HG03108 (cell line): ENCODE measurements around the gene RBM38.

ENCODE experiments used
- ATAC-seq: cut with Tn5 transposase; IDR thresholded peaks from one replicate; pipeline ENCODE4 v1.9.1; 2021; ENCODE audit warnings: moderate library complexity; ENCODE audit not compliant: unreplicated experiment

Gene RBM38

DNA sequence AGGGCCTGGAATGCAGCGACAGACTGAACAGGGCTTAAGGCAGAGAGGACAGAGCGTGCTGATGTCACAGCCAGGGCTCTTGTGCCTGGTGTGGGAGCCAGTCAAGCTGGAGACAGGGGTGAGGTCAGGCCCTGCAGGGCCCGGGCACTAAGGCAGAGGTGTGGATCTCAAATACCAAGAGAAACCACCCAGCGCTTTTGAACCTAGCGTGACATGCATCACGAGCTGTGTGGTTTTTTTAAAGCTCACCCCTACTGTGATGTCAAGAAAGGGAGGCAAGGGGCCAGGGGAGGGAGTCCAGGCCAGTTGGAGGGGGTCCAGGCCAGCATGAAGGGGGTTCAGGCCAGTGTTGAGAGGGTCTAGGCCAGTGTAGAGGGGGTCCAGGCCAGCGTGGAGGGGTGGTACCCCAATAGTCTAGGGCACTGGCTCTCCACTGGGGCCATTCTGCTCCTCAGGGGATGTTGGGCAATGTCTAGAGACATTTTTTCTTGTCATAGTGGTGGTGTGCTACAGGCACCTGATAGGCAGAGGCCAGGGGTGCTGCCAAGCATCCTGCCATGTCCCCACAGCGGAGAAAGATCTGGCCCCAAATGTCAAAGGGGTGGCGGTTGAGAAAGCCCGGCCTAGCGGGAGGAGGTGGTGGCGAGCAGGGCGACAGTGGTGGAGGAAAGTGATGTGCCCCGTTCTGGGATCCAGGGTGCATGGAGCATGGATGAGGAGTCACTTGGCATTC is 42.6 kb downstream of the RBM38 start:
- no peak for ATAC-seq

DNA sequence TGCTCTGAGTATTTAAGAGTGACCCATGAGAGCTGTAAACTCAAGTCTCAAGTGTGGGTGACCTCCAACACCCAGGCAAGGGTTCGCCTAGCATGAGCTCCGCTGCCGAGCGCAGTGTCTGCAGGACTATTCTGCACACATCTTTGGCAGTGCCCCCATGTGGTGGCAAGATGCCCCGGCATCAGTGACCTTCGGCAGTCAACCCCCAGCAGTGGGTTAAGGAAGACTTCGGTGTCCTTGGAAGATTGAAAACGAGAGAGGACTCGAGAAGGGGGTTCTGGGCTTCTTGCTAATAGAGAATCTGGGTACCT is 43.1 kb downstream of the RBM38 start:
- ATAC-seq: no peak

DNA sequence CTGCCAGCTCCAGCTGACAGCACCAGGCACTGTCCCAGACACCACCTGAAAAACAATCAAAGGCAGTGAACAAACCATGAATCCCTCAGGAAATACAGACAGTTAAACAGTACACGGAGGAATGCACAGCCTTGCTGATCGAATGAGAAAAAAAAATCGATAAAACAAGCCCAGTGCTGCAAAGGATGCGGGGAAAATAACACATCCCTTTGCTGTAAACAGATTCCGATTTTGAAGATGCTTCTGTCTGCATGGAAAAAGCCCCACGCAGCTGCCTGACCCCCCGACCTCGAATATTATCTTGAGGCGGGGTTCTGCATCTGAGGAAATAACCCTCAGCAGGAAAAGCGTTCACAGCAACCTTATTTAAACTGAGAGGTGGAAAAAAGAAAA is 43.9 kb downstream of the RBM38 start:
- ATAC-seq: no peak

DNA sequence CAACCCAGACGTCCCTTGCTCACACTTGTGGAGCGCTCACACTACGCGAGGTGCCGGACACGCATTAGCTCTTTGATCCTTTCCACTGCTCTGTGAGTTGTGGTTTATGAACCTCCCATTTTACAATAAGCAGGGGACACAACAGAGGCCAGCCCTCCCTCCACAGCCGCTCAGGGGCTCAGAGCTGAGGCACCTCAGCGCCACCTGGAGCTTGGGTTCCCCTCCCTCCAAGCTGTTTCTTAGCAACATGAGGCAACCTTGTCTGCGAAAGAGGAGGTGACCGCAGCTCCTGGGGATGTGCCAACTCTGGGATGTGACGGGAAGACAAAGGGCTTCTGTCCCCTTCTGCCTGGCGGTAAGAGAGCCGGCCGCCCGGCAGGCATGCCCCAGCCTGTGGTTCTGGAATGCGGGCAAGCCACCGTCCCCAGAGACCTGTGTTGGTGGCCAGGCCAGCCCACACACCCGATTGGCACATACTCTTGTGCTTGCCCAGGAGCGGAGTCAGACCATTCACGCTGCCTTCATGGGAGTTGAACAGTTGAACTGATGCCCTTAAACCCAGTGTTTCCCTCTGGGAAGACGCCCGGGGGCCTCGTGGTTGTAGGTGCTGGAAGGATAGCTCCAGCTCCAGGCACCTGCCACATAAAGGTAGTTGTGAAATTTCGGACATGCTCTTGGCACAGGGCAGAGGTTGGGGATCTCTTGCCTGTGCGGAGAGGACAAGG is 44.5 kb downstream of the RBM38 start:
- ATAC-seq: no peak

DNA sequence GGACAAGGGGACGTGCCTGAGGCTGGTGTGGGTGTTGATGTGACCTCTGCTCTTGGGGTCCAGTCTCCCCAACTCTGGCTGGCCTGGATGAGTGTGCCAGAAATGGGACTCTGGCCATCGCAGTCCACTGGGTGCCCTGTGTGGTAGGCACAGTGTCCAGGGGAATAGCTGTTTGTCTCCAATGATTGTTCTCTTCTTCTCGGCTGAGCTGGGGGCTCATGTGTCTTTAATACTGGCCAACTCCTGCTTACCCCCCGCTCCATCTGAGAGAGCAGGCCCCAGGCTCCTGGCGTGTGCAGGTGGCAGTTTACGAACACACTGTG is 45.0 kb downstream of the RBM38 start:
- no peak for ATAC-seq

DNA sequence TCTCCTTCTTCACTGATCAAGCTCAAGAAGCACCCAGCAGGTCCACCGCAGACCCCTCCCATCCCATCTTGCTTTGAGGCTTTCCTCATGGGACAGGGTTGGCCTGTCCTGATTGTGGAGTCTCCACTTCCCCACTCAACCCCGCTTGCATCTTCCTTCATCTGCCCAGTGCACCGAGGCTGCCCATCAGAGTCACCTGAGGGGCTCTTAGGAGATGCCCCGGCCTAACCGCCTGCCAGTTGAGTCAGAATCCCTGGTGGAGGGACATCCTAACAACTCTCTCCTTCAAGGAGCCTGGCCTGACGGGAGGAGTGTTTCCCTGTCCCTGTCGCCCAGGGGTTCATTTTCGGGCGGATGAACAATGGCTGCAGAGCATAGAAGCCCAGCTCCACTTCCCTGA is 46.1 kb downstream of the RBM38 start:
- ATAC-seq: no peak

DNA sequence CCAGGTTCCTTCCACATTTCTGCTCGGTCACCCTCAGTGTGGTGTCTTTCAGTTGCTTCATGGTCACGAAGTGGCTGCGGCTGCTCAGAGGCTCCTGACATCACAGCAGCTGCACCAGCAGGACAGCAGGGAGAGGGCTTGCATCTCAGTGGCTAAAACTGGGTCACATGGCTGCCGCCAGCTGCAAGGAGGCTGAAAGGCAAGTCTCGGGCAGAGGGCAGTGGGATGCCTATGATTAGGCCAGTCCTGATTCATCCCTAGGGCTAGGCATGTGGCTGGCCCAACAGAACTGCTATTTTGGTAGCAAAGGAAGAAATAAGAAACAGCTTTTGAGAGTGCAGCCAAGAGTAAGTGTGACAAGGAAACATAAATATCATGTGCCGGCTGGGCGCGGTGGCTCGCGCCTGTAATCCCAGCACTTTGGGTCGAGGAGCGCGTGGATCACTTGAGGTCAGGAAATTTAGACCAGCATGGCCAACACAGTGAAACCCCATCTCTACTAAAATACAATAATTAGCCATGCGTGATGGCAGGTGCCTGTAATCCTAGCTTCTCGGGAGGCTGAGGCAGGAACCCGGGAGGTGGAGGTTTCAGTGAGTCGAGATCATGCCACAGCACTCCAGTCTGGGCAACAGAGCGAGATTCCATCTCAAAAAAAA is 46.6 kb downstream of the RBM38 start:
- no peak for ATAC-seq

DNA sequence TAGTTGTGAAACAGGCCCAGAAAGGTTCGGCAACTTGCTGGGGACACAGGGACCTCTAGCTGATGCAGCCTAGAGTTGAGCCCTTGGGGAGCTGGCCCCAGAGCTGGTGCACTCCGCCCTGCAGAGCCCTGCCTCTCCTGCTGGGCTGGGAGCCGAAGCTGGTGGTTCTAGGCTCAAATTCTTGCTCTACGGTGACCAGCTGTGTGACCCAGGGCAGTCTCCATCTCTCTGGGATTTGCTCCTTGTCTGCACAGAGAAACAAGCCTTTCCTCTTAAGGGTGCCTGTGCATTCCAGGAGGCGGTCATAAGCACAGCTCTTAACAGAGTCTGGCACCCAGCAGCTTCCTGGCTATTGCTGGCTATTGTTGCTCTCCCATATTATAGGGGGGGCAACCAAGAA is 47.4 kb downstream of the RBM38 start:
- ATAC-seq: no peak

DNA sequence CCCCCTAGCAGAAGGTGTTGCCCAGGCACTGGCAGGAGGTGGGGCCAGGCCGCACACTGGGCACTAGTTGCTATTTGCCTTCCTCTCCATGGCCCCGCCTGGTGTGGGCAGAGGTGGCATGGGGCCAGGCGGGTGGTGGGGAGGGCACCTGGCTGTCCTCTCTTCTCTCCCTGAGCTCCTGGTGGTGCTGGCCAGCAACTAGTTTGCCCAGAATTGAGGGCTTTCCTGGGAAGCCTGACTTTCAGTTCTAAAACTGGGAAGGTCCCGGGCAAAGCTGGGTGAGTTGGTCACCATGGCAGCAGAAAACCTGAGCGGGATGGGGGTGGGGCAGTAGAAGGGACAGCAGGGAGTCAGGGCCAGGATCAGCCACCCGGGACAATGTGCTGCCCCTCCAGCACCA is 48.2 kb downstream of the RBM38 start:
- ATAC-seq: no peak

DNA sequence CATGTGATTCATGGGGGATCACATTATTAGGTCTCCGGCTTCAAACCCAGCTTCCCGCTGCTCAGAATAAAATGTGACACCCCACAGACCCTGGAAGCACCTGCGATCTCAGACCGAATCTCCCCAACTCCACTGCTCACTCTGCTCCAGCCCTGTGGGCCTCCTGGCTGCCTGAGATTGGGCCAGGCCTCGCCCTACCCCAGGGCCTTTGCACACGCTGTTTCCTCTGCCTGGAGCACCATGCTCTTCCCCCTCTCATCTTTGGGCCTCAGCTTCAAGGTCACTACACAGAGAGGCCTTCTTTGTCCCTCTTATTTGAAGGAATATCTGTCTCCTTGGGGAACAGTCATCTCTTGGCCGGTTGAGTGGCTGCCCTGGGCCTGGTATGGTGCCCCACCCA is 48.8 kb downstream of the RBM38 start:
- ATAC-seq: no peak

DNA sequence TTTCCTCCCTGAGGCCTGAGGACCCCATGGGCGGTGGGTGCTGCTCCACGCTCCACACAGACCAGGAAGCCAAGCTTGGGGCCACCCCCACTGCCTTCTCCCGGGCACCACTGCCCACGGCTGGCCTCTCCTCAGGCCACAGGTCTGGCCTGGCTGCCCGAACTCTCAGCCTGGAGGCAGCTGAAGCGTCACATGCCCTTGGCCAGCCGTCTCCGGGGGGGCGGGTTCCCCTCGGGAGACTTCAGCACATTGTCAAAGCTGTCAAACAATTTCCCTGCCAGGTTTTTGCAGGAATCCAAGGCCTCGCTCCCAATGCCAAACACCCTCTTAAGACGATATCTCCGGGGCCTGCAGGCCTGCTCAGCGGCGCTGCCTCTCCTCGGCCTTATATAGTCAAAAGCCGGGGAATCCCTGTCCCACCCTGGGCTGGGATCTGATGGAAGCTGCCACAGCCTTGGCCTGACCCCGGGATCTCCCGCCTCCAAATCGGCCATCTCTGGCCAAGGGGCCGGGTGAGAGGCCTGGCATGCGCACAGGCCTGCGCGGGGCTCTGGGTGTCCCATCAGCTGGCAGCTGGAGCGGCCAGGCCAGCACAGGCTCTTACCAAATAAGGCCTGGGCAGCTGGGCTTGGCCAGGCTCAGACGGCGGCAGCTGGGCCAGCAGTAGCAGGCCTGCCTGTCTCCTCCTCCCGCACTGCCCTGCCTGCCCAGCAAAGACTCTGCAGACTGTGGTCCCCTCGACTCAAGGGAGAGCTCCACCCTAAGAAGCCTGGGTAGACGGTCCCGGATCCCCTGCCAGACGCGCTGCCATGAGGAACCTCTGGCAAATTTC is 49.7 kb downstream of the RBM38 start:
- ATAC-seq: no peak

DNA sequence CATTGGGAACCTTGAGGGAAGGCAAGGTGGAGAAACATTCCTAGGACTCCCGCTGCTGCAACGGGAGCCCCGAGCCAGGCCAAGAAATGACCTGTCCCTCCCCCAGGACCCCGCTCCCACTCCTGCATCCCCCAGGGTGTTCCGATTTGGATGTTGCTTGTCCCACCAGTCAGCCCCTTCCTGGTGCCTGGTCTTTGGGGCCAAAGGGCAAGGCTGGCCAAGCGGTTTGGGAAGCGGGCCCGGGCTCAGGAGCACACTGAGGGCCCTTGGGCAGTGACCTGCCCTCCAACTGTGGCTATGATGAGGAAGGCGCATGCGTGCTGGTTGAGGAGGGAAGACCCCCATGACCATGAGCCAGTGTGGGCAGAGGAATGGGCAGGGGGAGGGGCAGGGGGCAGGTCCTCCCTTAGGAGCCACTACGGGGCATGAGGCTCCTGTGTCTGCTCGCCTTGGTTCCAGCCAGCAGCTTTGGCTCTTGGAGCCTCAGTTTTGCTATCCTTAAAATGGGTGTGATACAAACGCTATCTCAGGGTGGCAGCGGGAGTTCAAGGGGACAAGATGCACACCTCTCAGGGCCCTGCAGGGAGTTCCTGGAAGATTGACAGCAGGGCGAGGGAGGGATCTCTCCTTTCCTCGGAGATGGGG is 50.4 kb downstream of the RBM38 start:
- ATAC-seq: no peak

DNA sequence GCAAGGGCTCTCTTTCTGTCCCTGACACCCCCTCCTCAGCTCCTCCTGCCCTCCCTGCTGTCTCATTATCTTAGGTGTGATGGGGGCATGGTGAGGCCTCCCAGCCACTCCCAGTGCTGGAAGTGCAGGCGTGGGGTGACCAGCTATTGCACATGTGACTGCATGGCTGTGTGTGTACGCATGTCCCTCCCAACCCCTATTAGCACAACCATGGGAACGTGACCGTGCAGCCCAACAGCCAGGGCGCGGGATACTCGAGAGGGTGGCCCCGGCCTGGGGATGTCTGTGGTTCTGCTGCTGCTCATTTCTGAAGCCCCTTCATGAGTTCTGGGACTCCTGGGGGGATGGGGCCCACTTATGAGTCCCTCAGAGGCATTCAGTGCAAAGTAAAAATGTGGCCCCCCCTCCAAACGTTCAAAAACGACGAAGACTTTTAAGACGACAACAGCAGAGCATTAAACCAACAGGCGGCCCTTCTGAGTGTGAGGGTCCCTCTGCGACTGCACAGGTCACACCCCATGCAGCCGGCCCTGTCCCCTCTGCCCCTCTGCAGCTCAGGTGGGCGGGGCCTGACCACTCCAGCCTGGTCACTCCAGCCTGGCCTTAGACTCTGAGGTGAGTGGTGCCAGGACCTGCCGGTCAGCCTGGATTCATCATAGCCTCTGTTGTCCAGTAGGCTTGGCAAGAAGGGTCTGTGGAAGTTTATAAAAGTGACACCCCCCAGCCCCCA is 51.1 kb downstream of the RBM38 start:
- ATAC-seq: no peak

DNA sequence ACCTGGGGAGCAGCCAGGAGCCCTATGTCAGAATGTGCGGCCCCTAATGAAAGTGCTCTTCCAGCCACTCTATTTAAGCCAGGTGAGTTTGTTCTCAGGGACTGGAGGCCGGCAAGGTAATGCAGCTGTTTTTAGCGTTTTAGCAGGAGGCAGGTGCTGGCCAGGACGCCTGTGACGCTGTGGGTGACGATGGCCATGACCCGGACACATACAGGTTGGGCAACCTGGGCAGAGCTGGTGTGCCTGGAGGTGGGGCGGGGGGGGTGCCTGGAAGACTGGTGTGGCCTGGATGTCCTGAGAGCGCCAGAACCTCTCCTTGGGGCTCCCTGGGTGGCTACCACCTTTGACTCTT is 51.7 kb downstream of the RBM38 start:
- no peak for ATAC-seq

DNA sequence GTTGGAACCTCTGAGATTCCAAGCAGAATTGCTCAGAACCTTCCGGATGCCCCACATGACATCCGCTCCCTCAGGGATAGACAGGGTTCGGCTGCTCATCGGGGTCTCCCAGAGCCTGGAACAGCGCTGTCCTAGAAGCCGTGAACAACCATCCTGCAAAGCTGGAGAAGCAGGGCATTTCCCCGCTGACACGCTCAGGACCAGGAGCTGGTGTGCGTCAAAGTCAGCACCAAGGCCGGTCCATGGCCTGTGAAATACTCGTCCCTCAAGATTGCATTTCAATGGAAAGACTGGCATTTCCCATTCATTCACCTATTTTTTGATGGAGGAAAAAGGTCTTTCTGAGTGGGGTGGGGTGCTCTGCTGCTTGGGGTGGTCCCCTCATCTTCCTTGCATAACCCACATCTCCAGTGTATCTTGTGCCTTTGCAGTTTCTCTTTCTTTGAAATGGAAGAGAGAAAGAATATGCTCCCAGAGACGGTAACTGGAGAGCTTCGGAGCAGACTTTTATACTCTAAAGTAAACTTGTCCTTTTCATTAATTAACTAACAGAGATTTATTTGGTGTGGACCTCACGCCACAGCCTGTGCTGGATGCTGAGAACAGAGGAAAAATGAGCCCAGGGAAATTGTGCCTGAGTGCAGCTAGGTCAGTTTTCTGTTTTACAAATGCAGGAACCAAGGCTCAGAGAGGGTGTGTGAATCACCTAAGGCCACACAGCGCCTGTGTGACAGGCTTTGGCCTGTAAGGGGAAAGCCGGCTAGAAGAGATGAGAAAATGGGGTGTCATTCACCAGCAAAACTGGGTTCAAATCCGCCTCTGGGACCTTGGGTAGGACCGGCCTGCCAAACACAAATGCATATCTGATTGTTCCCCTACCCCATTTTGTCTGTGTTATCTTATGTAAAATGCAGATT is 52.4 kb downstream of the RBM38 start:
- ATAC-seq: no peak

DNA sequence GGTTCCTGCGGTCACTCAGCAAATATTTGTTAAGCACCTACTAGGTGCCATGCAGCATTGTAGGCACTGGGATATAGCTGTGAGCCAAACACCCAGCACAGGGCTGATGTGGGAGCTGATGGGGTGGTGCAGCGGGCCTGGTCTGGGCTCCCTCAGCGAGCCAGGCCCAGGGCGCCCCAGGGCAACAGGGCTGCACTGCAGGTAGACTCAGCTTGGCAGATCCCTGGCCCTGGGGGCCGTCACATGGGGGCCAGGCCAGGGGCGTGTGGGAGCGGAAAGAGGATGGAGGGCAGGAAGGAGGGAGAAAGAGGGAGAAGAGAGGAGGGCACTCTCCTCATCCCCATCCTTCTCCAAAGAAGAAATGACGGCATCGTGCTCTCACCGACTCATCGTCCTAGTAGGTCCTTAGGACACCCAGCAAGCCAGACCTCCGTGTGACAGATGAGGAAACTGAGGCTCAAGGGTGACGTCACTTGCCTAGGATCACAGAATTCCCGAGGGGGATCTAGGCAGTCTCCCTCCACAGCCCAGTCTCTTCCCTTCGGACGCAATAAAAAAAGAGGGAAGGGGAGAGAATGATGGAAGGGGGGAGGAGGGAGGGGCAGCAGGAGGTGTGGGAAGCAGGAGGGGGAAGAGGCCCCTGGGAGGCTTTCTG is 53.3 kb downstream of the RBM38 start:
- no peak for ATAC-seq

DNA sequence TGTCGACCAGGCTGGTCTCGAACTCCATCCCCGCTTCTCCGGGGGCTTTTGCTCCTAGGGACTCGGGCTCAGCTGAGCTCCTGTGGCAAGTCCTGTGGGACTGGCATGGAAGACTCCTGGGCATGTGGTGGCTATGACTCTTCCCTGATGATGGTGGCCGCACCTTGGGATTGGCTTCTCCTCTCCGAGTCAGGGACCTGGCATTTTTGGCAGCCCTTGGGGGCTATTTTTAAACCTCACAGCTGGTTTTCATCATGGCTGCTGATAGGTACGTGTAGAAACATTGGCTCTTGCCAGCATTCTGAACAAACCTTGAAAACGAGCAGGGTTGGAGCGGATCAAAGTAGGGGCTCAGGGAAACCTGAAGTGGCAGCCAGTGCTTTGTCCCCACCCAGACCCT is 54.1 kb downstream of the RBM38 start:
- no peak for ATAC-seq

DNA sequence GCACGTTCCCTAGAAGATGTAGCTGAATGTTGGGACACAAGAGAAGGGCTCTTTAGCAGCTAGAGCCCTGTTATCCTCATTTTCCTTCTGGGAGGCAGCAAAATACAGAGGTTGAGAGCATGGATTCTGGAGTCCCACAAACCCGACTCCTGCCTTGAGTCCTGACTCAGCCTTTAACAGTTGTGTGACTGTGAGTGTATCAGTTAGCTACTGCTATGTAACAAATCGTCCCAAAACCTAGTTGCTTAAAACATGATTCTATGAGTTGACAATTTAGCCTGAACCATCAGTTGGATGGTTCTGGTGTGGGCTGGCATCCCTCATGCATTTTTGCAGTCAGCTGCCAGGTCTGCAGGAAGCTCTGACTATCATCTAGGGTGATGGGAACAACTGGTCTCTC is 54.6 kb downstream of the RBM38 start:
- ATAC-seq: no peak

DNA sequence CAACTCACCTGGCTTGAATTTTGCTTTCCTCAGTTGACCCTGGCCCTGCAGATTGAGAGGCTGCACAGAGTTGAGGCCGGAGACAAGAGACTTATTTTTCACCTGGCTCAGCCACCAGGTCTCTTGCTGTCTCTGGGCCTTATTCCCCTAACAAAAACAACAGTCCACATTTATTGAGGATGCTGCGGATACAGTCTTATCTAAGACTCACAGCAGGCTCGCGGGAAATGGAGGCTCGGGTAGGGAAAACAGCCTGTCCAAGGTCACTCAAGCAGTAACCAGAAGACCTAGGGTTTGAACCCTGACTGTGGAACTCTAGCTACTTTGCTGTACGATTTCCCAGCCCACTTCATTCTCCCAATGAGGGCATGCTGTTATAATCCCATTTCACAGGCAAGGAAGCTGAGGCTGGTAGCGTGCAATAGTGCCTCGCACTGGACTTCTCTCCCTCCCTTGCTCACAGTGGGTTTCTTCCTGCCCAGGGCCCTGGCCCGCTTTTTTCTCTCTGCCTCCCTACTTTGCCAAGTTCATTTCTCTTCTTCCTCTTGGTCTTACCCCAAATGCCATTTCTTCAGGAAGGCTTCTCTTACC is 57.7 kb downstream of the RBM38 start:
- ATAC-seq: no peak
